ENCODE data around the gene COL25A1. TPM values are rescaled to one million over a fixed set of nuclear protein-coding genes. Genes with fewer than 3 reads are reported as not detected.

COL25A1 gene
- total RNA-seq, 1 donor from 2014 or later: 10.4 TPM

- Histone ChIP-seq H3K4me1 (ENCODE audit: insufficient read depth, low read length) (no peaks in the 10 kb centered on the region), H3K4me2 (ENCODE audit: low read length) (no peak overlapping the region), H3K27me3 (ENCODE audit: insufficient read depth, low read length) (peaks cover 2% of the 10 kb centered on the region), H3K4me3 (ENCODE audit: insufficient read depth, low read depth, low read length) (no peak overlapping the region), H3K9me3 (ENCODE audit: insufficient read depth, low read depth, low read length) (no peaks in the 10 kb centered on the region), H4K20me1 (ENCODE audit: insufficient read depth, low read length) (no peaks in the 10 kb centered on the region), H2AFZ (ENCODE audit: low read depth, low read length) (no peak overlapping the region), H3K36me3 (ENCODE audit: insufficient read depth, low read length) (no peaks in the 10 kb centered on the region), H3K27ac (ENCODE audit: low read depth, low read length) (no peak overlapping the region), H3K79me2 (ENCODE audit: insufficient read depth, low read length) (no peaks in the 10 kb centered on the region), H3K9ac (ENCODE audit: low read length) (no peak overlapping the region)
- H3K36me3 Mint-ChIP-seq (ENCODE audit: low read depth, unreplicated experiment): no peaks in the 10 kb centered on the region
- H3K27me3 Mint-ChIP-seq (ENCODE audit: low read depth, unreplicated experiment): peaks cover 2% of the 10 kb centered on the region
- TF ChIP-seq CTCF (IDR thresholded peaks at IDR 0.05; ENCODE audit: insufficient read depth, low read depth, low read length) (no peak), EZH2 (IDR thresholded peaks at IDR 0.05; ENCODE audit: insufficient read depth, low read length) (no peak)
- FAIRE-seq: no peak
- H3K4me1 Mint-ChIP-seq (ENCODE audit: low read depth, unreplicated experiment): no peaks in the 10 kb centered on the region
- no peak overlapping the region for H3K4me3 Mint-ChIP-seq (ENCODE audit: unreplicated experiment)
- no peak overlapping the region for H3K27ac Mint-ChIP-seq (ENCODE audit: unreplicated experiment)
- H3K9me3 Mint-ChIP-seq (ENCODE audit: unreplicated experiment): no peaks in the 10 kb centered on the region
- no peak for DNase-seq (ENCODE audit: low read depth)
Measured at GRCh38 chr4:108777388-108777787, 525.1 kb downstream of the COL25A1 start.

GRCh38 chr4:108775921-108776320, 526.5 kb downstream of the COL25A1 start:
- H3K4me1 ChIP-seq (ENCODE audit: insufficient read depth, low read length): no peaks in the 10 kb centered on the region
- H3K79me2 ChIP-seq (ENCODE audit: insufficient read depth, low read length): no peaks in the 10 kb centered on the region
- H3K27ac ChIP-seq (ENCODE audit: low read depth, low read length): no peak overlapping the region
- no peak overlapping the region for H2AFZ ChIP-seq (ENCODE audit: low read depth, low read length)
- no peak overlapping the region for H3K4me2 ChIP-seq (ENCODE audit: low read length)
- Mint-ChIP-seq H3K27me3 (ENCODE audit: low read depth, unreplicated experiment) (peaks cover 3% of the 10 kb centered on the region), H3K36me3 (ENCODE audit: low read depth, unreplicated experiment) (no peaks in the 10 kb centered on the region), H3K4me1 (ENCODE audit: low read depth, unreplicated experiment) (no peaks in the 10 kb centered on the region), H3K4me3 (ENCODE audit: unreplicated experiment) (no peak overlapping the region), H3K9me3 (ENCODE audit: unreplicated experiment) (no peaks in the 10 kb centered on the region), H3K27ac (ENCODE audit: unreplicated experiment) (no peak overlapping the region)
- H3K36me3 ChIP-seq (ENCODE audit: insufficient read depth, low read length): no peaks in the 10 kb centered on the region
- TF ChIP-seq EZH2 (IDR thresholded peaks at IDR 0.05; ENCODE audit: insufficient read depth, low read length) (no peak), CTCF (IDR thresholded peaks at IDR 0.05; ENCODE audit: insufficient read depth, low read depth, low read length) (no peak)
- DNase-seq (ENCODE audit: low read depth) (no peak), FAIRE-seq (no peak)
- no peaks in the 10 kb centered on the region for H3K9me3 ChIP-seq (ENCODE audit: insufficient read depth, low read depth, low read length)
- peaks cover 2% of the 10 kb centered on the region for H3K27me3 ChIP-seq (ENCODE audit: insufficient read depth, low read length)
- no peaks in the 10 kb centered on the region for H4K20me1 ChIP-seq (ENCODE audit: insufficient read depth, low read length)
- H3K9ac ChIP-seq (ENCODE audit: low read length): no peak overlapping the region
- H3K4me3 ChIP-seq (ENCODE audit: insufficient read depth, low read depth, low read length): no peak overlapping the region

- TF ChIP-seq CTCF (IDR thresholded peaks at IDR 0.05; ENCODE audit: insufficient read depth, low read depth, low read length) (no peak), EZH2 (IDR thresholded peaks at IDR 0.05; ENCODE audit: insufficient read depth, low read length) (no peak)
- no peak for FAIRE-seq
Measured at GRCh38 chr4:108774809-108775530, 527.5 kb downstream of the COL25A1 start.

More at GRCh38 chr4:108774809-108775530, 527.5 kb downstream of the COL25A1 start:
- H3K4me2 ChIP-seq (ENCODE audit: low read length): no peak overlapping the region
- H3K4me1 ChIP-seq (ENCODE audit: insufficient read depth, low read length): no peaks in the 10 kb centered on the region
- no peak overlapping the region for H3K27ac ChIP-seq (ENCODE audit: low read depth, low read length)
- H3K9ac ChIP-seq (ENCODE audit: low read length): no peak overlapping the region
- H3K36me3 ChIP-seq (ENCODE audit: insufficient read depth, low read length): no peaks in the 10 kb centered on the region
- H3K36me3 Mint-ChIP-seq (ENCODE audit: low read depth, unreplicated experiment): no peaks in the 10 kb centered on the region
- H3K79me2 ChIP-seq (ENCODE audit: insufficient read depth, low read length): no peaks in the 10 kb centered on the region
- H4K20me1 ChIP-seq (ENCODE audit: insufficient read depth, low read length): no peaks in the 10 kb centered on the region
- no peaks in the 10 kb centered on the region for H3K9me3 Mint-ChIP-seq (ENCODE audit: unreplicated experiment)
- H3K4me1 Mint-ChIP-seq (ENCODE audit: low read depth, unreplicated experiment): no peaks in the 10 kb centered on the region
- H3K4me3 ChIP-seq (ENCODE audit: insufficient read depth, low read depth, low read length): no peak overlapping the region
- DNase-seq (ENCODE audit: low read depth): no peak
- H3K27ac Mint-ChIP-seq (ENCODE audit: unreplicated experiment): no peak overlapping the region
- no peaks in the 10 kb centered on the region for H3K9me3 ChIP-seq (ENCODE audit: insufficient read depth, low read depth, low read length)
- H2AFZ ChIP-seq (ENCODE audit: low read depth, low read length): no peak overlapping the region
- H3K27me3 ChIP-seq (ENCODE audit: insufficient read depth, low read length): peaks cover 2% of the 10 kb centered on the region
- H3K4me3 Mint-ChIP-seq (ENCODE audit: unreplicated experiment): no peak overlapping the region
- H3K27me3 Mint-ChIP-seq (ENCODE audit: low read depth, unreplicated experiment): peaks cover 5% of the 10 kb centered on the region

All from astrocyte (in vitro differentiated cells and primary cell).